GOT3 (cell line): ENCODE results near the gene ZSWIM4.

Experiments
- DNase-seq: peaks from one replicate; lab custom pipeline; 2025; ENCODE audit warnings: mixed read lengths; lab: John Stamatoyannopoulos, UW

The ZSWIM4 gene

GRCh38 chr19:13812544-13812943, 17.3 kb downstream of the ZSWIM4 start:
- no peak for DNase-seq

- no peak for DNase-seq
These were observed 17.9 kb downstream of the ZSWIM4 start for GRCh38 chr19:13813147-13813546.

- no peak for DNase-seq
These were observed 19.3 kb downstream of the ZSWIM4 start for GRCh38 chr19:13814550-13814949.

GRCh38 chr19:13817018-13817614, 21.9 kb downstream of the ZSWIM4 start:
- DNase-seq: no peak

GRCh38 chr19:13817615-13818371, 22.6 kb downstream of the ZSWIM4 start:
- no peak for DNase-seq

DNA sequence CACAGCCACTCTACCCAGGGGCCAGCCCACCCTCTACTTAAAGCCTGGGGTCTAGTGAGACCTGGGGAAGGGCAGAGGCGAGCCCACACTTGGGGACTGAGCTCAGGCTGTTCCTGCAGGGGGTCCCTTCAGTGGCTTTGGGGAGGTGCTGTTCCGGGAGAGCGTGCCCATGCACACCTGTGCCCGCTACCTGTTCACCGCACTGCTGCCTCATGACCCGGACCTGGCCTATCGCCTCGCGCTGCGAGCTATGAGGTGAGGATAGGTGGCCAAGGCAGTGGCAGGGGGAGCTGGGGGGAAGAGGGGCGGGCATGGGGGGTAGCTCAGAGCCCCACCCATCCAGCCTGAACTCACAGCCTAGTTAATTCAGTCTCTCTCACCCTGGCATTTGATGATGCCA, 24.0 kb downstream of the ZSWIM4 start:
- DNase-seq: no peak

- DNase-seq: no peak
These were observed 26.0 kb downstream of the ZSWIM4 start for GRCh38 chr19:13821292-13821691.

DNA sequence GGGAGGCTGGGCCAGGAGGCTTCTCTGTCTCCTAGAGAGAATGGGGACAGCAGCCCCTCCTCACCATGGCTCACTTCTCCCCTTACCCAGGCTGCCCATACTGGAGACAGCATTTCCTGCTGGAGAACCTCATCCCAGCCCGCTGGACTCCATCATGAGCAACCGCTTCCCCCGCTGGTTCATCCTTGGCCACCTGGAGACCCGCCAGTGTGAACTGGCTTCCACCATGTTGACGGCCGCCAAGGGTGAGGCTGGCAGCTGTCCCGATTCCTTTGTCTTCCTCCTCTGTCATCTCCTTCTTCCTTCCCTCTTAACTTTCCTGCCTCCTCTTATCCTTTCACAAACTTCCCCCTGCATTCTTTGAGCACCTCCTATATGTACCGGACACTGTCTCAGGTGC, 28.0 kb downstream of the ZSWIM4 start:
- DNase-seq: no peak

- no peak for DNase-seq
These were observed 28.7 kb downstream of the ZSWIM4 start for GRCh38 chr19:13823901-13824300.

DNA sequence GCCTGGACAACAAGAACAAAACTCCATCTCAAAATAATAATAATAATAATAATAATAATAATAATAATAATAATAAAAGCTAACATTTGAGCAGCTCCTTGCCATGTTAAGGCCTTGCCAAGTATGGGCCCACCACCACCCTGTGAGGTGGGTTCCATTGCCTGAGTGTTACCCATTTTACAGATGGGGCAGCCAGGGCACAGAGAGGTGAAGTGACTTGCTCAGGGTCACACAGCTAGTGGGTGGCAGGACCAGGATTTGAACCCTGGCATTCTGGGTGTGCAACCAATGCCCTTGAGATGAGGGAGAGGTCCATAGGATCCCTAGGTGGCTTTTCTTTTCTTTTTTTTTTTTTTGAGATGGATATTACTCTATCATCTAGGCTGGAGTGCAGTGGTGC, 29.5 kb downstream of the ZSWIM4 start:
- no peak for DNase-seq

DNA sequence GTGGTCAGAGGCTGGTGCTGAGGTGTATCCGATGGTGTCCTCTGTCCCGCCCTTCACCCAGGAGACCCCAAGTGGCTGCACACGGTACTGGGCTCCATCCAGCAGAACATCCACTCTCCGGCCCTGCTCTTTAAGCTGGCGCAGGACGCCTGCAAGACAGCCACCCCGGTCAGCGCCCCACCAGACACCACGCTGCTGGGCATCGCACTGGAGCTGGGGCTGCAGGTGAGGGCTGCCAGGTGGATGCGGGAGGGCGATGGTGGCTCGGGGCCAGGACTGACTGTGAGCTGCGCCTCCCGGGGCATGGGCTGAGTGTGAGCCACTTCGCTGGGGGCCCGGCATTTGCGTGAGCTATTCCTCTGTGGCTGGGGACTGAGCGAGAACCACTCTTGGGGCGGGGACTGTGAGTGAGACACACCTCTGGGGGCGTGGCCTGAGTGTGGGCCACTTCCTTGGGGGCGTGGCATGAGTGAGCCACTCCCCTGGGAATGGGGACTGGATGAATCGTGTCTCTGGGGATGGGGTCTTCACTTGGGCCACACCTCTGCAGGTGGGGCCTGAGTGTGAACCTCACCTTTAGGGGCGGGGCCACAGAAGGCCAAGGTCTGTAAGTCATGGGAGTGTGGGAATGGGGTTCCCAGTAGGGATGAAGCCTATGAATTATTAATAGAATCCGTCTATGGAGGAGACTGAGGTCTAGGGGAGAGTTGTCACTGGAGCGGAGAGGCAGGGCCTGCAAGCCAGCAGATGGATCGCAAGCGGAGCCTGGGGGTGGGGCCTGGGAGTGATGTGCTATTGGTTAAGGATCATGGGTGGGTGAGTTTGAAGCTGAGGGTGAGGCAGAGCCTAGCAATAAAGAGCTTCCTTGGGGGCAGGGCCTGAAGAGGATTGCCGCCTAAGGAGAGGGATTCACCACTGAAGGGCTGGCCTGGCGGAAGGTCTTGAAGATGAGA, 30.5 kb downstream of the ZSWIM4 start:
- DNase-seq: no peak

DNA sequence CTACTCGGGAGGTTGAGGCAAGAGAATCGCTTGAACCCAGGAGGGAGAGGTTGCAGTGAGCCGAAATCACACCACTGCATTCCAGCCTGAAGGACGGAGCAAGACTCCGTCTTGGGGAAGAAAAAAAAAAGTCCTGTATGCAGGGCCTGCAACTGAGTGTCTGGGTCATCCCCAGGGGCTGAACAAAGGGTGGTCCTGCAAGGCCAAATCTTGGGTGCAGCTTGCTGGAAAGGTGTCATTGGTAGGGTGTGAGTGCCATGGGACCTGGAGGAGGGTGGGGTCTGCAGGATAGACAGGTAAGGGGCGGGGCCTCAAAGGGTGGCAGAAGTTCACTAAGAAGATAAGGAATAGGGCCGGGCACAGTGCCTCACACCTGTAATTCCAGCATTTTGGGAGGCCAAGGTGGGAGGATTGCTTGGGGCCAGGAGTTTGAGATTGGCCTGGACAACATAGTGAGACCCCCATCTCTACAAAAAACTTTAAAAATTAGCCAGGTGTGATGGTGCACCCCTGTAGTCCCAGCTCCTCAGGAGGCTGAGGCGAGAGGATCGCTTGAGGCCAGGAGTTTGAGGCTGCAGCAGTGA, 31.5 kb downstream of the ZSWIM4 start:
- DNase-seq: no peak

- no peak for DNase-seq
These were observed 32.4 kb downstream of the ZSWIM4 start for GRCh38 chr19:13827656-13828055.

GRCh38 chr19:13830114-13830740, 35.0 kb downstream of the ZSWIM4 start:
- DNase-seq: no peak

GRCh38 chr19:13830741-13831536, 35.7 kb downstream of the ZSWIM4 start:
- no peak for DNase-seq

GRCh38 chr19:13831537-13832467, 36.6 kb downstream of the ZSWIM4 start:
- no peak for DNase-seq

DNA sequence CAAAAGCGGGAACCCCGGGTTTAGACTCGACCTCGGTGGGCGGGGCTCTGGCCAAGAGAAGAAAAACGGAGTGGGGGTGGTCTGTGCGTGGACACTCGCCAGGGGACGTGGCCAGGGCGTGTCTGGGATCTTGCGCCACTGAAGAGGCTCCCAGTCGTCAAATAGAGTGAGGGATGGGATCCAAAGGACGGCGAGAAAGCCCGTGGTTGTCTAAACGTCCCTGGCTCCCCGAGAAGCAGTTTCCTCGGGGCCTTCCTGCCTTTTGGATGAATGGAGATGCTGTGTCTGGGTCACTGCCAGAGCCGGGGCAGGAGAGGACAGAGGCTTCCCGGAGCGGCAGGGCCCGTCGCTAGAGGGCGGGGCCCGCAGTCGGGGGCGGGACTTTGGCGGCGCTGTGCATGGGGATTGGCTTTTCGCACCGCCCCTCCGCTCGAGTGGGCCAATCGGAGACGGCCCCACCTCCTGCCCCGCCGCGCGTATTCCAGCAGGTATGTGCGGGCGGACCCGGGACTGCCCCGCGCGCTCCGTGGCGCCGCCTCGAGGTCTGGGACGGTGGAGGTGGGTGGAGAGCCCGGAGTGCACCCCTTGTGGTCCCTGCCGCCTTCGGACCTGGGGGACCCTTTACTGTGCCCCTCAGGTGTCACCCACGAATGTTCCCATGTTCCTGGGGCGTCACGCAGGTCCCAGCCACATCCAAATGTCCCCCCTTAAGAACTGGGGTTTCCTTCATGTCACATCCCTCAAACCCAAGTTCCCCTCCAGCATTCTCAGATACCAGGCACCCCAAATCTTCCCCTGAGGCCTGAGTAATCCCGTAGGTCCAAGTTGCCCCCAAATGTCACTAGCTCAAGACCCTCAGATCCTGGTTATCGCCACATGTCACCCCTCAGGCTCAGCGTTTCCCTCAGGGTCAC, 38.3 kb downstream of the ZSWIM4 start:
- DNase-seq: no peak

GRCh38 chr19:13834244-13835069, 39.2 kb downstream of the ZSWIM4 start:
- no peak for DNase-seq
